K562 (cell line): ENCODE results near the gene PEPD. TPM values are rescaled to one million over a fixed set of nuclear protein-coding genes. Genes with fewer than 3 reads are reported as not detected.

Experiments
- ATAC-seq: fragments of 200-7000 bp; cut with Tn5 transposase; 3 replicates; pipeline ENCODE4 v1.9.1; 2020; ENCODE audit warnings: moderate library complexity
- BruUV-seq: library from RNA; stranded (reverse); fragments of 400-500 nt; replicated peaks from 2 replicates; lab custom pipeline; 2021; lab: Mats Ljungman, UMichigan
- CTCF ChIA-PET: fragments of 300-600 bp; formaldehyde crosslinking; extraction: SDS; loops from one replicate; lab custom pipeline; 2021; ENCODE audit warnings: low intra/inter-chr PET ratio; lab: Yijun Ruan, JAX
- POLR2A ChIA-PET: fragments of 300-600, 350-650 bp; sonication (Branson Sonifier 250); formaldehyde crosslinking; extraction: SDS; loops from one replicate; lab custom pipeline; 2021; ENCODE audit warnings: antibody characterized with exemption, inconsistent platforms; lab: Yijun Ruan, JAX
- DNase-seq, 4 experiments: peaks; one replicate each; pipeline versions ENCODE4 v3.0.0 to v3.0.0-alpha.2; 2011 to 2018; ENCODE audit warnings: low spot score in 3 of 4, mixed read lengths in 3 of 4; ENCODE audit errors: extremely low read depth in 1 of 4
- FAIRE-seq: peaks from 2 replicates; lab custom pipeline; 2011; peaks lifted over from hg19 to GRCh38; lab: Jason Lieb, UNC
- H2AFZ ChIP-seq: 2 replicates; pipeline ENCODE4 v1.6.0; 2011; ENCODE audit warnings: low read depth, low read length, control low read depth, inconsistent platforms
- H3K27ac ChIP-seq: fragments of 200-600 bp; 3 replicates; pipeline ENCODE4 v1.8.0; 2011; ENCODE audit warnings: low read depth, mild to moderate bottlenecking, control low read depth, inconsistent platforms, low read length, moderate library complexity, mixed read lengths; ENCODE audit errors: extremely low read depth
- H3K27me3 ChIP-seq, 2 experiments: fragments of 300-600 bp in 1 of 2; 2 replicates in 1 of 2; 3 replicates in 1 of 2; pipeline versions ENCODE4 v1.6.0 to v1.8.0; 2011; ENCODE audit warnings: inconsistent platforms in 2 of 2, low read length in 2 of 2, mild to moderate bottlenecking in 1 of 2, mixed read lengths in 1 of 2, moderate library complexity in 1 of 2; ENCODE audit not compliant: control insufficient read depth in 2 of 2, insufficient read depth in 2 of 2
- H3K36me3 ChIP-seq: fragments of 300-600 bp; 3 replicates; pipeline ENCODE4 v1.8.0; 2011; ENCODE audit warnings: mild to moderate bottlenecking, low read length, inconsistent platforms; ENCODE audit not compliant: control insufficient read depth, insufficient read depth
- H3K4me1 ChIP-seq, 2 experiments: fragments of 200-600 bp in 1 of 2; replicated peaks in 1 of 2; 2 replicates in 1 of 2; 3 replicates in 1 of 2; pipeline versions ENCODE4 v1.5.1 to v1.8.0; 2011; ENCODE audit warnings: inconsistent platforms in 2 of 2, low read length in 2 of 2, mild to moderate bottlenecking in 1 of 2, mixed read lengths in 1 of 2, moderate library complexity in 1 of 2; ENCODE audit not compliant: control insufficient read depth in 2 of 2, insufficient read depth in 2 of 2
- H3K4me2 ChIP-seq: 2 replicates; pipeline ENCODE4 v1.6.1; 2011; ENCODE audit warnings: low read length, control low read depth, inconsistent platforms, mixed read lengths; ENCODE audit not compliant: insufficient read depth
- H3K4me3 ChIP-seq: fragments of 200-600 bp; sonication (generic), shearing (Covaris generic); 2 replicates; pipeline ENCODE4 v1.5.1; 2016; ENCODE audit warnings: control low read depth, inconsistent platforms
- H3K79me2 ChIP-seq: fragments of 200-600 bp; 3 replicates; pipeline ENCODE4 v1.8.0; 2011; ENCODE audit warnings: low read length, inconsistent platforms; ENCODE audit not compliant: control insufficient read depth, insufficient read depth
- H3K9ac ChIP-seq, 2 experiments: 2 replicates each; pipeline versions ENCODE4 v1.6.0 to v1.6.1; 2011; ENCODE audit warnings: low read depth in 2 of 2, low read length in 2 of 2, control low read depth in 1 of 2, inconsistent platforms in 1 of 2, mild to moderate bottlenecking in 1 of 2, mixed read lengths in 1 of 2; ENCODE audit not compliant: insufficient read depth in 1 of 2
- H3K9me1 ChIP-seq: one replicate; pipeline ENCODE4 v1.6.0; 2011; ENCODE audit warnings: inconsistent platforms, mild to moderate bottlenecking, low read length, moderate library complexity; ENCODE audit not compliant: control insufficient read depth, insufficient read depth
- H3K9me3 ChIP-seq: replicated peaks from 2 replicates; pipeline ENCODE4 v1.5.1; 2011; ENCODE audit warnings: low read depth, low read length, inconsistent platforms; ENCODE audit not compliant: control insufficient read depth, insufficient read depth
- H4K20me1 ChIP-seq: replicated peaks from 2 replicates; pipeline ENCODE4 v1.6.1; 2011; ENCODE audit warnings: low read length, inconsistent platforms, mixed read lengths; ENCODE audit not compliant: control insufficient read depth, insufficient read depth
- BHLHE40 ChIP-seq: IDR thresholded peaks from 2 replicates; pipeline ENCODE4 v1.6.1; 2011; ENCODE audit warnings: low read length, improper control_type of control experiment
- CBFA2T2 ChIP-seq: fragments of 450-650 bp; conservative IDR thresholded peaks from 2 replicates; pipeline ENCODE4 v1.6.1; 2017; ENCODE audit warnings: mild to moderate bottlenecking
- ESRRA ChIP-seq: fragments of 450-650 bp; IDR thresholded peaks from 2 replicates; pipeline ENCODE4 v1.6.1; 2014; ENCODE audit warnings: low read depth, mild to moderate bottlenecking, moderate library complexity, borderline replicate concordance
- MYC ChIP-seq, 2 experiments: fragments of 250-450 bp in 1 of 2; sonication (Bioruptor Pico) in 1 of 2; IDR thresholded peaks; 2 replicates each; pipeline versions ENCODE4 v1.5.1 to v1.6.1; 2012 to 2021; ENCODE audit warnings: low read depth in 2 of 2, borderline replicate concordance in 1 of 2, improper control_type of control experiment in 1 of 2, low read length in 1 of 2, mild to moderate bottlenecking in 1 of 2, moderate library complexity in 1 of 2
- NFE2L1 ChIP-seq: fragments of 450-650 bp; IDR thresholded peaks from 2 replicates; pipeline ENCODE4 v1.6.1; 2016; ENCODE audit warnings: missing genetic modification characterization, low read depth, mild to moderate bottlenecking, missing compliant biosample characterization, moderate library complexity, borderline replicate concordance
- RFX5 ChIP-seq: IDR thresholded peaks from 2 replicates; pipeline ENCODE4 v1.6.1; 2011; ENCODE audit warnings: low read depth, mild to moderate bottlenecking, improper control_type of control experiment, low read length
- SMAD1 ChIP-seq: fragments of 150-350 bp; IDR thresholded peaks from 2 replicates; pipeline ENCODE4 v1.6.1; 2014; ENCODE audit warnings: low read length, low read depth; ENCODE audit not compliant: partially characterized antibody
- STAT5A ChIP-seq: IDR thresholded peaks from 2 replicates; pipeline ENCODE4 v1.6.1; 2012; ENCODE audit warnings: low read length, inconsistent platforms, borderline replicate concordance
- ZFP36 ChIP-seq: fragments of 150-350 bp; IDR thresholded peaks from 2 replicates; pipeline ENCODE4 v1.6.1; 2018; ENCODE audit warnings: low read length, low read depth; ENCODE audit not compliant: partially characterized antibody
- WGBS: fragments of 100-300 bp; shearing (Covaris generic); methylation state at CpG from one replicate; pipeline ENCODE4 v1.1.6; 2016; ENCODE audit warnings: low coverage, mixed read lengths; ENCODE audit not compliant: insufficient coverage; ENCODE audit errors: missing lambda C conversion rate; 5-methylcytosine and 5-hydroxymethylcytosine counted together
- in situ Hi-C: fragments of 300-500 bp; cut with MboI; formaldehyde crosslinking; loops from 4 replicates; pipeline ENCODE4 v1.15.0; 2018; ENCODE audit warnings: inconsistent platforms, mixed read lengths
- intact Hi-C: fragments of 100-400 bp; cut with micrococcal nuclease; formaldehyde crosslinking; loops from 2 replicates; pipeline ENCODE4 v1.14.2; 2022
- polyA plus RNA-seq, 8 experiments: library from polyadenylated mRNA; depleted of rRNA in 4 of 8; stranded (reverse) in 5 of 8; unstranded in 3 of 8; fragments of >200 nt; fragmentation: Nextera tagmentation in 2 of 8; fragmentation: Illumina TruSeq in 1 of 8; extraction: Ambion mirVana in 2 of 8; extraction: Trizol in 1 of 8; gene quantifications; 2 replicates each; pipeline versions ENCODE4 v1.2.1 to v1.2.3, GENCODE V29; 2011 to 2014; ENCODE audit warnings: inconsistent platforms in 1 of 8, missing spikeins in 1 of 8
- total RNA-seq, 7 experiments: library from RNA; depleted of rRNA in 6 of 7; stranded (reverse); fragments of >200 nt in 6 of 7; fragmentation: Illumina TruSeq in 2 of 7; extraction: Trizol in 2 of 7; gene quantifications; 2 replicates each; pipeline versions ENCODE4 v1.2.1 to v1.2.3, GENCODE V29; 2011 to 2021; ENCODE audit warnings: low replicate concordance in 1 of 7
- TF ChIP-seq, protein P1 (sequence below): sonication (generic); formaldehyde crosslinking; IDR thresholded peaks from 2 replicates; pipeline ENCODE4 v1.8.0; 2023; ENCODE audit warnings: mild to moderate bottlenecking, missing genetic modification reagents

The PEPD gene
- total and polyA plus RNA-seq, 9 of the 15 experiments (the other 6 are each of a cell fraction or from before 2014, with no cell fraction given), result 1.3 to 19.2 (median 16.0) TPM

DNA sequence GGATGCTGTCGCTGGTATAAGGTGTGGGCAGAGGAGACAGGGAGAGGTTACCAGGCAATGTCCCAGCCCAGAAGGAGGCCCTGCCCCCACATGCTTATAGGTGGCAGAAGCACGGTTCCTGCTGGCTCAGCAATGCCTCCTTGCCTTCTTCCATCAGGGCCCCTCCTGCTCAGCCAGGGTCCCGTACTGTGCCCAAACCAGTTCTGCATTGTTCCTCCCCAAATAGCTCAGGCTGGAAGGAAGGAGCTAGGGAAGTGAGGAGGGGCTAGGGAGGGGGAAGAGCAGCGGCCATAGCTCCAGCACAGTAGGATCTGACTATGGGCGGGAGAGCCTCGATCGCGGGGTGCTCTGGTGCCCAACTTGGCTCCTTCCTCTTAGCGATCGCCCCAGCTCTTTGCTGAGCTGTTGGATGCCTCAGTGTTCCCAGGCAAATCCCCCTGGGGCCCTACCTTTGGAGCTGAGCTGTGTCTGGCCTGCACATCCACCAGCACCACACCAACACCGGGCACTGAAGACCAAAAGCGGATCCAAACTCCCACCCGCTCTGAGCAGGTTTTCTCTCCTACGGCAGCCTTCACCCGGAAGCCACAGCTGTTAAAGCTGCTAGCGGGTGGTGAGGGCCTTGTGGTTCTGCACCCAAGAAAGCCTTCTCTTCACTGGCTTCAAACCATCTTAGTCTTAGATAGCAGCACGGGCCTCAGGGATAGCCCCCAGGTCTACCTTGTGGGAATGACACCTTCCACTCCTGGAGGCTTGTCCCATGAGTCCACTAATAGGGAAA is 32.1 kb upstream of the PEPD start:
- in situ Hi-C loops, result no loop called here

More for the DNA sequence above, 32.1 kb upstream of the PEPD start:
- H2AFZ ChIP-seq, result 0 out of 2 replicates have a peak overlapping the region, but pooled peaks have one; percentile 24
- H3K9me1 ChIP-seq, result peaks cover 3% of the 10 kb centered on the region
- no peak for TF ChIP-seq ESRRA
- no peak for TF ChIP-seq MYC (IDR thresholded peaks at IDR 0.05; ENCODE audit: low read depth, low read length)
- TF ChIP-seq MYC (CRISPR knock-in tag; IDR thresholded peaks at IDR 0.05; ENCODE audit: borderline replicate concordance, low read depth), result no peak
- TF ChIP-seq RFX5, result no peak
- TF ChIP-seq STAT5A, result no peak
- TF ChIP-seq ZFP36, result no peak
- no peak for TF ChIP-seq SMAD1
- no peak for TF ChIP-seq BHLHE40
- no peak for TF ChIP-seq NFE2L1 (tag)
- TF ChIP-seq CBFA2T2, result no peak
- TF ChIP-seq, protein P1, sequence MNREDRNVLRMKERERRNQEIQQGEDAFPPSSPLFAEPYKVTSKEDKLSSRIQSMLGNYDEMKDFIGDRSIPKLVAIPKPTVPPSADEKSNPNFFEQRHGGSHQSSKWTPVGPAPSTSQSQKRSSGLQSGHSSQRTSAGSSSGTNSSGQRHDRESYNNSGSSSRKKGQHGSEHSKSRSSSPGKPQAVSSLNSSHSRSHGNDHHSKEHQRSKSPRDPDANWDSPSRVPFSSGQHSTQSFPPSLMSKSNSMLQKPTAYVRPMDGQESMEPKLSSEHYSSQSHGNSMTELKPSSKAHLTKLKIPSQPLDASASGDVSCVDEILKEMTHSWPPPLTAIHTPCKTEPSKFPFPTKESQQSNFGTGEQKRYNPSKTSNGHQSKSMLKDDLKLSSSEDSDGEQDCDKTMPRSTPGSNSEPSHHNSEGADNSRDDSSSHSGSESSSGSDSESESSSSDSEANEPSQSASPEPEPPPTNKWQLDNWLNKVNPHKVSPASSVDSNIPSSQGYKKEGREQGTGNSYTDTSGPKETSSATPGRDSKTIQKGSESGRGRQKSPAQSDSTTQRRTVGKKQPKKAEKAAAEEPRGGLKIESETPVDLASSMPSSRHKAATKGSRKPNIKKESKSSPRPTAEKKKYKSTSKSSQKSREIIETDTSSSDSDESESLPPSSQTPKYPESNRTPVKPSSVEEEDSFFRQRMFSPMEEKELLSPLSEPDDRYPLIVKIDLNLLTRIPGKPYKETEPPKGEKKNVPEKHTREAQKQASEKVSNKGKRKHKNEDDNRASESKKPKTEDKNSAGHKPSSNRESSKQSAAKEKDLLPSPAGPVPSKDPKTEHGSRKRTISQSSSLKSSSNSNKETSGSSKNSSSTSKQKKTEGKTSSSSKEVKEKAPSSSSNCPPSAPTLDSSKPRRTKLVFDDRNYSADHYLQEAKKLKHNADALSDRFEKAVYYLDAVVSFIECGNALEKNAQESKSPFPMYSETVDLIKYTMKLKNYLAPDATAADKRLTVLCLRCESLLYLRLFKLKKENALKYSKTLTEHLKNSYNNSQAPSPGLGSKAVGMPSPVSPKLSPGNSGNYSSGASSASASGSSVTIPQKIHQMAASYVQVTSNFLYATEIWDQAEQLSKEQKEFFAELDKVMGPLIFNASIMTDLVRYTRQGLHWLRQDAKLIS (CRISPR knock-in tag), result no peak
- no peaks in the 10 kb centered on the region for H3K4me1 ChIP-seq
- 1% methylated on average over 16 of the region's 17 CpGs for WGBS
- no peaks in the 10 kb centered on the region for H3K79me2 ChIP-seq
- no peak overlapping the region for H3K27ac ChIP-seq
- H3K9me3 ChIP-seq, result no peaks in the 10 kb centered on the region
- no peak overlapping the region for H3K4me2 ChIP-seq
- ChIA-PET CTCF (no interaction called here), POLR2A (interaction anchor here (1.0 kb wide), 1 partner anchor 9 kb away, joined by 3 read pairs; no protein-coding TSS in a partner anchor)
- peaks cover 2 to 55% of the 10 kb centered on the region in 2 experiments; a peak in 3 of 5 replicates for H3K27me3 ChIP-seq
- FAIRE-seq (no peak), ATAC-seq (no peak), DNase-seq (no peak)
- no peaks in the 10 kb centered on the region for H3K36me3 ChIP-seq
- no TSS peak for BruUV-seq
- H3K9ac ChIP-seq, result no peak overlapping the region
- peaks cover 5% of the 10 kb centered on the region; the same call in 1 of the 2 replicates for H4K20me1 ChIP-seq
- intact Hi-C loops, result no loop called here
- no peak overlapping the region for H3K4me3 ChIP-seq
